ENCODE measurements around the gene COPZ1.
A peak's percentile ranks its signal among the peaks of the same experiment; 100 is the strongest.
"Not testable (repeated sequence)": the region's sequence is repeated elsewhere in the genome, so short reads cannot be mapped to it uniquely, and the experiment has no call there.

The COPZ1 gene

DNA sequence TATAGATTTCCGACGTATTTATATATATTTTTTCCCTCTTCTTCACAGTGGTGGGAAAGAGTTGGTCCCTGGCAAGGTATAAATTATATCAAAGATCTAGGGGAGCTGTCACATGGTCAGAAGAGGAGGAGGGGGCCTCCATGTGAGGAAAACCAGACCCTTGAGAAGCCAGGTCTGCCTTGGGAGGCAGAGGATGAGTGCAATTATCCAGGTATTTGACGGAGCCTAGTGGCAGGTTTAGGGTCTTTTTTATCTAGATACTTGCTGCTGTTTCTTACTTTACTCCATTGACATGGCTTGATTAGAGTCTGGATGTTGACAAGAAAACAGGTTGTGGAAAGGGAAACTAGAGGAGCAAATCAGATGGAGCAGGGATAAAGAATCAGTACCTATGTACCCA is 5.5 kb downstream of the COPZ1 start:
- no peak for DNase-seq

DNA sequence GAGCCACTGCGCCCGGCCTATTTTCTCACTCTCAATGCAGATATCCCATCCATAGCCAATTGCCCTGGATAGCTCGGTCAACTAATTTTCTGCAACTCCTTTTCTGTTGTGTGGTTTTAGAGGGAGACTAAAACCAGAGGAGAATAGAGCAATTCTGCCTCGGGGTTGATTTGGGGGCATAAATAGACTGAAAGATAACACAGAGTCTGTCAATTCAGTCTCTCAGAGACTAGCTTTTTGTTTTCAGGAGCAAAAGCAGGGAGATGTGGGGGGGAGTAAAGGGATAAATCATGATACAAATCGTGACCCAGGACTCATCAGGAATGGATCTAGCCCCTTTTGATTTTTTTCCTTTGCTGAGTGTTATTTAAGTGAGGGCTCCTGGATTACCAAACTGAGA is 6.5 kb downstream of the COPZ1 start:
- no peak for DNase-seq

GRCh38 chr12:54333420-54334034 is 8.6 kb downstream of the COPZ1 start:
- DNase-seq, result no peak

- peak in 4 of 56 donors; percentile 19 to 30 (median 24) for DNase-seq
Measured at GRCh38 chr12:54337280-54337842, 12.4 kb downstream of the COPZ1 start.

DNA sequence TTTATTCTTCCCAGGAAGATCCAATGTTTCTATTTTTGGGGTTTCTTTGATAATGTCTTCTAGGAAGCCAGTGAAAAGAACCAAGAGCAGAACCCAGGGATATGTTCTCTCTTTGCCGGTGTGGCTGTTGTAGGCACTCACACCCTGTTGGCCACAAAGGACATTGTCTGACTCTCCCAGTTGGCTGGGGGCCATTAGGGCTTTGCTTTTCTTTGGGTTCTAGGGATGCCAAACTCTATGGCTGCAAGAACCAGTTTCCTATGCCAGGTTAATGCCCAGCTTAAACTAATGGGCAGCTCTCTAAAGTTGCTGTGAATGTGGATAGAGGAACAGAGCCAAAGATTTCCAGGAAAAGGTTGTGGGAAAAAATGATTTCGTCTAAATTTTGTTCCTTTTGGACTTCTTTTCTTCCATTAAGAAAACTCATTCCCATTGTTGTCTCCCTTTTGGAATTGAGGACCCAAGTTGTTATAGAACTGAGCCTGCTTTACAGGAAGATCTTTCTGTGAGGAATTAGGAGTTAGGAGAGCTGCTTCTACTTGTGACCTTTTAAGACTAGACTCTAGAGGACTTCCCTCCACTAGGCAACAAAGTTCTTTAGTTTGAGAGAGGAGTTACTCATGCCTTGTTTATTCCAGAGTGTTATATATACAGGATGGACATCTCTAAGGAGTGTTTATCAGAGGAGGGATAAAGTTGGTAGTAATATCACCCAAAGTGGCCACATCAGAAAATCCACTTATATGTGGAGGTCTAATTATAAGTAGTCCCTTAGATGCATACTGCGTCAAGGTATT is 13.1 kb downstream of the COPZ1 start:
- peak in 9 of 56 donors; percentile 10 to 71 (median 28) for DNase-seq

DNA sequence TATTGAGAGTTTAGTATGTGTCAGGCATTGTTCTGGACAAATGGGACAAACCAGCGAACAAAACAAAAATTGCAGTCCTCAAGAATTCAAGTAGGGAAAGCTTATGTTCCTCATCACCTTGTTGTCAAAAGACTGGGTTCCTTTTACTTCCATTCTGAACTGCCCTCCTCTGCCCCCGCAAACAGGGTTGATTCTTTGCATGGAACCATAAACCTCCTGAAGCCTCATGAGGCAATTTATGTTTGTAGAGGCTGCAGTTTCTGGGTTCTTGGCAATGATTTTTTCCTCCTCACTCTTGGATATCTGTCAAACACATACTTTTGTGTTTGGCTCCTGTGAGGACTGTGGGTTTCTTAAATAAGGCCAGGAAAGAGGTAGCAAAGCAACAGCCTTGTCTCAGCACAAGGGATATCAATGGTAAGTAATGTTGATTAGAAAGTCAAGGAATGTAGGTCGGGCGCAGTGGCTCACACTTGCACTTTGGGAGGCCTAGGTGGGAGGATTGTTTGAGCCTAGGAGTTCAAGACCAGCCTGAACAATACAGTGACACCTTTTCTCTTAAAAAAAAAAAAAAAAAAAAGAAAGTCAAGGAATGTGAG is 13.9 kb downstream of the COPZ1 start:
- DNase-seq, result no peak

DNA sequence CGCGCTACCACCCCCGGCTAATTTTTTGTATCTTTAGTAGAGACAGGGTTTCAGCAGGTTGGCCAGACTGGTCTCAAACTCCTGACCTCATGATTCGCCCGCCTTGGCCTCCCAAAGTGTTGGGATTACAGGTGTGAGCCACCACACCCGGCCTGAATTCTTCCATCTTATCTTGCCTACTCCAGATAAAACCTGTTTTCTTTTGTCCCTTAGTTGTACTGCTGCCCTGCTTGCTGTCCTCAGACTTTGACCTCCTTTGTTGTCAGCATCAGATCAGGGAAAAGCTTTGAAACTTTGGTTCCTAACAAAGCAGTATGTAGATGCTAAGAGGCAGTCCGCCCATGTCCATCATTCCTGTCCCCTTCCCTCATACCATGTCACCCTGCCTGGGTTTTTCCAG is 15.9 kb downstream of the COPZ1 start:
- DNase-seq, result no peak

DNA sequence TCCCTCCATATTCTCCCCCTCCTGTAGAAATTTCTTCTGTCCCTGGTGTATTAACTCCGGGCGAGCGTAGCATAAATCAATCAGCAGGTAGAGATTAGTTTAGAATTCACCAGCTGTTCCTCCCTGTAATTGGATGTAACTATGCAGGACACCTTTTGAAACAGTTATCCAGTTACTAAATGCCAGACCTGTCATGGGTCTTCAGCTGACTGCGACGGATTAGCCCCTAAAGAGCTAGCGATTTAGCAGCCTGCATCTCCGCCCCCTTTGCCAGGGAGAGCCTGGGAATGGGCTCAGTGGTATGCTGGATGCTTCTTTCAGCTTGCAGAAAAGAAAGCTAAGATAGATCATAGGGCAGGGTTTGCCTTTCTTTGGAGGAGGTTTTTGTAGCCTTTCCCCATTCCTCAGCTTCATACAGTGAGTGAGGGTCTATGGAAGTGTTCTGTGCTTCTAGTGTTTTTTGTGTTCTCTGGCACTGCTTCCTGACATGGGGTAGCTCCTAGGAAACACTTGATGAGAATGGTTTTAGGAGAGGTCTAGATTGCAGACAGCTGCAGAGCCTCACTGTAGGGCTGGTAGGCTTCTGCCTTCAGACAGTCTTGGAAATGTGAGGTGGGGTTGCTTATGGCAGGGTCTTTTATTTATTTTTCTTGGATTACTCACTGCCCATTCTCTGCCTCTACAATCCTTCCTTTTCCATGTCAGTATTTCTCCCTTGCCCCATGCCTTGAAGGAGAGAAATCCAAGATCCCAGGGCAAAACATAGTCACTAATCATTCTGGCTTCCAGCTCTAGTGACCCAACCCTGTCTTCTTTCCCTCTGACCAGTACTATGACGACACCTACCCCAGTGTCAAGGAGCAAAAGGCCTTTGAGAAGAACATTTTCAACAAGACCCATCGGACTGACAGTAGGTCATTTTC is 16.7 kb downstream of the COPZ1 start:
- no peak for DNase-seq

DNA sequence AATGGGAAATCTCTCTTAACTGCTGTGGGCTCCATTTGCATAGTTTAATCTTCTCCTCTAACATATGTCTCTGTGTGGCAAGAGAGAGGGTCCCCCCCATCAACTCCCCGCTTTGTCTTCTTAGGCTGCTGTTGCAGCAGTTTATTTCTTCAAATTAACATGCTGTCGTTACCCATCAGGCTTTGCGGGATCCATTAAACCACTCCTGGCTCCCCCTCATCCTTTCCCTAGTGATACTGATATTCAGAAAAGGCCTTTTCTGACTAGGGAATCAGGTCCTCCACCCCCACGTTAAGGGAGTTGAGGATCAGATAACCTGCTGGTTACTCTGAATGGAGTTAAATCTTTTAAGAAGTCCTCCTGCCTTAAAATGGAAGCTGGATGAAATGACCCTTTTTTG is 24.1 kb downstream of the COPZ1 start:
- DNase-seq, result no peak

DNA sequence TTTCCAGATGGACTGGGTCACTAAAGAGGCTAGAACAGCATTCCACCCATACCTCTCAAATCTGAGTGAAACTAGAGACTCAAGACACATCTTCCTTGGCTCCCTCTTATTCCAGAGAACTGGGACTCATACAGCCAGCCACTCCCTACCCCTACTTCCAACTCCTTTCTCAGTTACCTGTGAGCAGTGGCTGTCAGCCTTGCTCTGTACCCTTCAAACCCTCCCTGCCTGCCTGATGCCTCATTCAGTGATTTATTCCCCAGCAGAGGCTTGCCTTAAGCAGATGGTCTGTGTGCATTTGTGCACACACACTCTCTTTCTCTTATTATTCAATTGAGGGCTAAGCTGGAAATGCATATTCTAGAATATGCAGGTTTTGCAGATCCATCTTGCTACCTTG is 24.7 kb downstream of the COPZ1 start:
- DNase-seq, result no peak

DNA sequence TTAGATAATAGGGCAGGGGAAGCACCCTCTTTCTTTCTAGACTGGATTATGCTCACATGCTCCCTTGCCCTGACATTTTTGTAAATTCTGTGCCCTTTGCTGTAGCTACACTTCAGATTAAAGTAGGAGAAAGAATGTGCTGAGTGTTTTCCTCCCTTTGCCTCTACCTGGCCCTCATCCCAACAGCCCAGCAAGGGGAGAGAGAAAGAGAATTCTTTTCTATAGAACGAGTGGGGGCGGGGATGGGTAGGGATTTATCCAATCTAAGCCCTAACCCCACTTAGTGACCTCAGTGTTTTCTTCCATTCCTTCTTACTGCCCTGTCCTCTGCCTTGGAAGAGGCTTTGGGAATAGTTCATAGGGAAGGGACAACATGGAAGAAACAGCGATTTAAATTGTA is 25.8 kb downstream of the COPZ1 start:
- no peak for DNase-seq

DNA sequence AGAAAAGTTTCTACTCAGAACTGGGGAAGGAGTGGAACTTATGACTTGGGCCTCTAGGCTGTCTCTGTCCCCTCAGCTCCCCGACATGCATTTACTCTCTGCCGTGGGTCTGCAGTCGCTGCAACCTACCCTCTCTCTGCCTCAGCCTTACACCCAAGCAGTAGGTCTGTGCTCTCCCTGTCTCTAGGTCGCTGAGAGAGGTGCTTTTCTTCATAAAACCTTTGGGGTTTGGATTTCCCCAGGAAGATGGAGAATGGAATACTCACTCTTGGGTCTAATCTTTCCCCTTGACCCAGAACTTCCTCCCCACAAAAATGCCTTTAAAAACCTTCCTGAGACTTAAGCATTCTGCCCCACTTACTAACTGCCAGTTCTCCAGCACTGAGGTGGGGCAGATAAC is 26.4 kb downstream of the COPZ1 start:
- DNase-seq, result no peak

DNA sequence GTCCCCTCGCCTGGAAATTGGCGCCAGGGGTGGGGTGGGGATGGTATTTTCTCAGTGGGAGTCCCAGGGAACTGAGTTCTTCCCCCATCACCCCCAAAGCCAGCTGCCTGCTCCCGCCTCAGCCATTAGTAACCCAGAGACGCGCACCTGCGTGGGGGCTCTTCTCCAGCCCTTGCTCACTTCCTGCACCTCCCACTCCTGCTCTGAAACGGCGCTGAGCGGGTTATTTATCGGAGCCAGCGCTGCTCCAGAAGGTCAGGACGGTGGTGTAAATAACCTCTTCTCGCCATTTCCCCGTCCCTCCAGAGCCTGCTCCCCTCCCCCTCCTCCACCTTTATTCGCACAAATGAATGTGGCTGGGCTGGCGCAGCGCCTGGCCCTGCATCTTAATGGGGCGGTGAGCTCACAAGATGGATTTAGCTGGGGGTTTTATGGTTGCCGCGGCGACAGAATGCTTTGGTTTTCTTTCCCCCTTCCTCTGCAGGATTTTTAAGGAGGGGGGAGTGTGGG is 27.1 kb downstream of the COPZ1 start:
- DNase-seq, result peak in 50 of 56 donors; percentile 18 to 83 (median 65)

GRCh38 chr12:54352891-54353874 is 28.3 kb downstream of the COPZ1 start:
- DNase-seq, result peak in 36 of 56 donors; percentile 20 to 79 (median 44)

- DNase-seq, result not testable (repeated sequence)
Measured at GRCh38 chr12:54354271-54354670, 29.3 kb downstream of the COPZ1 start.

GRCh38 chr12:54355104-54355815 is 30.3 kb downstream of the COPZ1 start:
- DNase-seq, result no peak

DNA sequence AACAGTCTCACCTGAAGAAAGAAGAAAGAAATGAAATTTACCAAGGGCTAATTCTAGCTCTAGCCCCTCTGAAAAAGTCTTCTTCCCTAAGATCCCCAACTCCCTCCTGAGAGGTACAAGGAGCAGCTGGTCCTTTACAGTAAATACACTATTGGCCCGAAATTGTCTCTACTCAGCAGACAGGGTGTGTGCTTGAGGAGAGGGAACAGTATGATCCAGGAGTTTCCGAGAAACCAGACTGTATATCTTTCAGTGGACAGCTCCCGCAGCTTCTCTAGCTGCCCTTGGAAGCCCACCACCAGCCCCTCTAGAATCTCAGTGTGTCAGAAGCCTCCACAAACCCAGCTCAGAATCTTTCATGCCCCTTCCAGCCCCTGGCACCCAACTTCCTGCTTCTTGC is 31.3 kb downstream of the COPZ1 start:
- no peak for DNase-seq

- no peak for DNase-seq
Measured at GRCh38 chr12:54356951-54357356, 32.0 kb downstream of the COPZ1 start.

All from amygdala (tissue), 56 donors.